RCC 7860 (cell line): Measurements from ENCODE around the gene VILL.

ENCODE experiments used
- DNase-seq: peaks from one replicate; pipeline ENCODE4 v3.0.0-alpha.2; 2015; ENCODE audit warnings: low spot score
- FAIRE-seq: peaks from 2 replicates; lab custom pipeline; 2012; peaks lifted over from hg19 to GRCh38; lab: Jason Lieb, UNC

Gene VILL

DNA sequence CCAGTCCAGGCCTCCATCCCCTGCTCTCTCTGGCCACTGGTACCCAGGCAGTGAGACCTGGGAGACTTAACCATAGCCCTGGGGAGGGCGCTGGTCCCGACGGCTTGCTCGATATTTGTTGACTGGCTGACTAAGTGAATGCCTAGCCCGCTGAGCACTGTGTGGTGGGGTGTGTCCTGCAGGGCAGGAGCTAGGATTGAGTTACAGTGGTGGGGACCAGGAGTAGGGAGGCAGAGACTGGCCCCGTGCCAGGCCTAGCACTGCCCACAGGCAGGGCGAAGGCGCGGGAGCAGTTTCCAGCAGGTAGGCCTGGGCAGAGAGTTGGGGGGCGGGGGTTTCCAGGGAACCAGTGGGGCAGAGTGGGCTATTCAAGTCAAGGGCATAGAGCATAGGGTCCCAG, at the start of gene VILL:
Gene VILL (plus strand): TSS at position 260 of the 400 bp plus-strand sequence. CDS start 2,887 bp downstream, outside the sequence.
- no peak for FAIRE-seq

GRCh38 chr3:37941608-37942508, 48.7 kb upstream of the VILL start:
- no peak for DNase-seq
- FAIRE-seq, result no peak

More for the DNA sequence above, at the start of gene VILL:
- DNase-seq, result no peak

- no peak for DNase-seq
- FAIRE-seq, result no peak
Observed at GRCh38 chr3:37942646-37943045, 47.9 kb upstream of the VILL start.

DNA sequence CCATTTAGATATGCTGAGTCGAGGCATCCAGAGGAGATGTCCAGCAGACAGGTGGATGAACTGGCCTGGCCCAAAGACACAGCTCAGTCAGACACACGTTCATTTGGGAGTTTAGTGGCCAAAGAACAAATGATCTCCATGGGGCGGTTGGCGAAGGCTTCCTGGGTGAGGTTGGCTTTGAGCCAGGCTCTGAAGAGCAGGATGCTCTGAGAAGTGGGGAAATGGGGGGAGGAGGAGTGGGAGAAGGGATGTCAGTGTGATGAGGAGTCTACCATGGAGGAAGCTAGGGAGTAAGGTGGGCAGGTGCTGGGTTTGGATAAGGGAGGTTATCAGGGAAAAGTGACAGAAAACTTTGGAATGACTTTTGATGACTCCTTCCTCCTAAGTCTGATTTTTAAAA, 47.5 kb upstream of the VILL start:
- no peak for FAIRE-seq
- DNase-seq, result no peak

GRCh38 chr3:37943631-37944314, 46.8 kb upstream of the VILL start:
- DNase-seq (no peak), FAIRE-seq (no peak)

DNA sequence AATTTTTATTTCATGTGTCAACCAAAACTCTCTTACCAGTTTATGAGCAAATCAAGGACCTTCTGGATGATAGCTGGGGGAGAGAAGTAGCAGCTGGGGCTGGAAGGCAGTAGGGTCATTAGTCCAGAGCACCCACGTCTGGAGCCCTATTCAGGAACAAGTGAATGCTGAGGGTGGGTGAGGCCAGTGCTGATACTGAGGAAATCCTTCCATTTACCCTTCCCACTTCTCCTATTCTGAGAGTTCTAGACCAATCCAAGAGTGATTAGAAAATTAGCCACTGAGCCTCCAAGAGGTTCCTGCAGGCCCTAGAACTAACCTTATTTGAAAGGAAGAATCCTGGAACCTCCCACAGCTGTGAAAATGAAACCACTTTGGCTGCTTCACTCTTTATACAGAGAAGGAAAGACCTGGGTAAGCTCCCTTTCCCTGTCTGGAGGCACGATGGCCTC, 46.2 kb upstream of the VILL start:
- no peak for FAIRE-seq
- no peak for DNase-seq

DNA sequence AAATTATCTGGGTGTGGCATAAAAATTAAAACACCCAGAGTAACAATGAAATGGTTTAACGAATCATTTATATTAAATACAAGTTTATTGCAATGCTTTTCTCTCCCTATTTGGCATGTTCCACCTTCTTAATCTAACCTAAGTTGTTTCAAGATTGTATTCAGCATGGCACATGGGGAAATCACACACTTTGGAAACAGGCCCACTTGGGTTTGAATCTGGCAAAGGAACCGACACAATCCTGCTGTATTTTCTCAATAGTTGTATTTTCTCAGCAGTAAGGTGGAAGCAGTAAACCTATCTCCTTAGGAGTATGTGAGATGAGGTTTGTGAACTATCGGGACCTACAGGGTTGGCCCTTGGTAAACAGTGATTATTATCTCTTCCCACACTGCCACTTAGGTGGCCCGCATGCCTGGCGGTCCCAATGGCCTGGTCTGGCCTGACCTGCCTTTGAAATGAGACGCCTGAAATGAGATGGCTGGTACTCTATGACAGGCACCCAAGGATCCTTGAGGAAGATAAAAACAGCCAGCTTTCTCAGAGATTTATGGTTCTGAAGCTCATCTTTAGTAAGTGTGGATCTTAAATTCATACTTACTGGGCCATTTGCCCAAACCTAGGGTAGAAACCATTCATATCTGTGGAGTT, 45.3 kb upstream of the VILL start:
- FAIRE-seq (no peak), DNase-seq (no peak)

DNA sequence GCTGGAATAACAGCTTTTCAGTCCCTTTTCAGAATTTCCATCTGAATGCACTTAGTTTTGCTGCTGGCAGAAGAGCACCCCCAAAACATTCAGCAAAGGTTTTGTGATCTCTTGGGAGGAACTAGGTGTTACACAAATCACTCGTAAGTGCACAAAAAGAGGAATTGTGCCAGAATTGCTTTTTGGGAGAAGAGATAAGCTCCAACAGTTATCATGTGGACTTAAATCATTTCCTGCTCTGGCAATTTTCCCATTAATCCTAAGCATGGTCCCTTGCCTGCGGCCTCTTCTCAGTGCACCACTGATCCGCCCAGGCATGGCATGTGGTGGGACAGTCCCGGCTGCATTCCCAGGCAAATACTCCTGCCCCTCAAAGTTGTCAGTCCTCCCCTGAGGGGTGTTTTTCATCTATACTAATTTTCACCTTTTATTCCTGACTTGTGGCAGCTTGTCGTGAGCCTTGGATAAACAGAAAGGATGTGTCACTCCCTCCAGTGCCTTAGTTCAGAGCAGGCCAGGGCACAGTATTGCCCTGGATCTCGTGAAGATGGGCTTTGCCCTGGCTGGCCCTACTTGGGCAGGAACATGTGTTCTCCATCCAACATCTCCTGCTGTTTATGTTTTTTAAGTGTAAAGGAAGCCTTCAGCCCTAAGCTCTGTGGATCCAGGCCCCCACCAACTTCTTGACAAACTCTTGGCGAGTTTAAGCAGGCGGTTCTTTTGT, 44.6 kb upstream of the VILL start:
- DNase-seq (peak; percentile 47), FAIRE-seq (peak; percentile 62)

- no peak for FAIRE-seq
- DNase-seq, result no peak
Observed at GRCh38 chr3:37946531-37946889, 44.1 kb upstream of the VILL start.

DNA sequence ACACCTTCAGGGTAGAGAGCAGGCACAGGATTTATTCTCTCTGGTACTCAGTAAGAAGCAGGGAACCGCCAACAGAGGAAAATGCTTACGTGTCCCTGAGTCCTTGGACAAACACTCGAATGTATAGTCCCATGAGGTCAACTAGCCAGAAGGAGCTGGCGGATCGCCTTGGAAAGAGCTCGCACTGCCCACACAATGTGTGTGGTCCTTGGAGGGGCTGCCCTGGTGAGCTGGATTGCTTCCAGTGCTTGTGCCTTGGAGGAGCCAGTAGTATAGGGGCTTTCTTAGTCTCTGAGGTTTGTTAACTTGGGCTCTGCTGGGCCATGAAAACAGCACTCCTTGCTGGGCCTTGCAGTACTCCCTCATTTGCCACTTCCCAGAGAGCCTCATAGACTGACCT, 40.7 kb upstream of the VILL start:
- DNase-seq (no peak), FAIRE-seq (no peak)

- FAIRE-seq (no peak), DNase-seq (peak; percentile 12)
Observed at GRCh38 chr3:37952564-37952963, 38.0 kb upstream of the VILL start.

DNA sequence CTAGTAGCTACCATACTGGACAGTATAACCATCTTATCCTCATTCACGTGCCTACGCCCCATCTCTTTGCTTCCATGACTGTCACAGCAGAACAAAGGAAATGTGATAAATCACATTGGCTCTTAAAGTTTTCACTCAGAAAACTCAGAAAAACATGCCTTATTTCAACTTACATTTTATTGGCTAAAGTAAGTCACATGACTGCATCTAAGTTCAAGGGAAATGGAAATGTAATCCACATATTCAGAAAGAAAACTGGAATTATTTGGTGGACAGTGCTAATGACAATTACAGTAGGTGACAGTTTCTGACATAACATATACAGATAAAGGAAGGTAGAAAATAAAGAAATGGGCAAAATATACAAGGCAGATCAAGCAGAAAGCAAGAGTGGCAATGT, 37.4 kb upstream of the VILL start:
- DNase-seq (no peak), FAIRE-seq (no peak)

DNA sequence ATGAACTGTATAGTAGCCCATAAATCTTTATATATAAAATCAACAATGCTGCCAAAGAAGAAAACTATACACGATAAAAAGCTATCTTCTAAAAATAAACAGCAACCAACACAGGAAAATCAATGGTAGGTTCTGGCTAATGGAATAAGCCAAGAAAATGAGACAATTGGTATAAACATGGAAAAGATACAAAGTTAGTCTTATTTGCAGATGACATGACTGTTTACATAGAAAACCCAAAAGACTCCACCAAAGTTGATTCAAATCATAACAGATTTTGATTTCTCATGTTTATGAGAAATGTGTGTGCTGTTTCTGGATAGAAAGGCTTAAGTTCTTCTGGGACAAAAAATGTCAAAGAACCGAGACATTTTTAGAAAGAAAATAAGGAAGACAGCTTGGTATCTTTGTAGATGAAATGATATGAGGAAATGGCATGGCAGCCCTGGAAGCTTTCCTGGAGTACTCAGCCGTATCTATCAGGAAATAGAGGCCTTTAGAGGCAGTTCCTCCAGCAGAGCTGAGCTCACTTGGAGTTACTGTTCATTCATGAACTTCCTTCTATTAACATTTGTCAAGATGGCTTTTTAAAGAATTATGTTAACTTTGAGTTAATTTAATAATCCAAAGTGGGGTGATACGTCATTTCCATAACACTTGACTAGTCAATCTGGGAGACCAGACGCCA, 36.7 kb upstream of the VILL start:
- FAIRE-seq (no peak), DNase-seq (no peak)

DNA sequence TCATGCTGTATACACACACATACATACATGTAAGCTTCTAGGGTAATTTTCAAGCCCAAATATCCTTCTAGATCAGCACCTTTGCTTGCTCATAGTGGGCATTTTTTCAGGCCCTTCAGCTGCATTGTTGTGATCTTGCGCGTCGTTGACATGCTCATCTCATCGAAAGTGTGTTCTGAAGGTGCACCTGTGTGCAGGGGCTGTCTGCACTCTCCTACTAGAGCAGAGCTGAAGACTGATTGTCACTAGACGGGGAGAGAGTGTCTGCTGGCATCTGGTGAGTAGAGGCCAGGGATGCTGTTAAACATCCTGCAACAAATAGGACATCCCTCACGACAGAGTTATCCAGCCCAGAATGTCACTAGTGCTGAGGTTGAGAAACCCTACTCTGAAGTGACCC, 35.7 kb upstream of the VILL start:
- DNase-seq, result no peak
- FAIRE-seq, result no peak

DNA sequence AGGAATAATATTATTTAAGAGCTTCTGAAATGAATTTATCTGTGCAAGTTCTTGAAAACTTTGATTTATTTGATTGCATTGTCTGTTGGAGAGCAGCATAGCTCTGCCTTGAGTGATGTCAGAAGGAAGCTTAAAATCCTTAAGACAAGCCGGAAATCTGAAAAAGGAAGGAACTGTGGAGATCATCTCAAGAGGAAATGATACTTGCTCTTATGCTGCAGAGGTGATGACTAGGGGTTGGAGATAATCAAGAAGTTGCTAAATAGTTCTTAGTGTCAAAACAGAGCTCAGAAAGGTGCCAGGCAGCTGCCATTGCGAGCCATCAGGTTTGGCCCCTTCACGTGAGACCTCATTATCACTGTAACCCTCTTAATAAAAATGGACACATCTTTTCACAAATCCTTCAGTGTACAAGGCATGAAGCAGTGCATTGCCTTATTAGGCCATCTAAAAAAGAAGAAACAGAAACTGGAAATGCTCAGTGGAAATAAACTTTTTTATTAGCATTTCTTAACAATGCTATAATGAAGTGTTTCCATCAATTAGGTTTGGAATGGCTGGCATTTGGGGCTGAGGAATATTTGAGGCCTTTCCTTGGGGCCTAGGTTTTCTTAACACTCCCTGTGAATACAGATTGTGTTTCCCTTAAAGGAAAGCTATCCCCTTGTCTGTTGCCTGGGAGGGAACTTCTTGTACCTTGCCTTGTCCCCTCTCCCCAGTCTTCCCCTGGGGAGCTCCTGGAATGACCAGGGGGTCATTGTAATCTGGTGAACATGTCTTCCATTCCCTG, 34.5 kb upstream of the VILL start:
- FAIRE-seq (no peak), DNase-seq (no peak)

DNA sequence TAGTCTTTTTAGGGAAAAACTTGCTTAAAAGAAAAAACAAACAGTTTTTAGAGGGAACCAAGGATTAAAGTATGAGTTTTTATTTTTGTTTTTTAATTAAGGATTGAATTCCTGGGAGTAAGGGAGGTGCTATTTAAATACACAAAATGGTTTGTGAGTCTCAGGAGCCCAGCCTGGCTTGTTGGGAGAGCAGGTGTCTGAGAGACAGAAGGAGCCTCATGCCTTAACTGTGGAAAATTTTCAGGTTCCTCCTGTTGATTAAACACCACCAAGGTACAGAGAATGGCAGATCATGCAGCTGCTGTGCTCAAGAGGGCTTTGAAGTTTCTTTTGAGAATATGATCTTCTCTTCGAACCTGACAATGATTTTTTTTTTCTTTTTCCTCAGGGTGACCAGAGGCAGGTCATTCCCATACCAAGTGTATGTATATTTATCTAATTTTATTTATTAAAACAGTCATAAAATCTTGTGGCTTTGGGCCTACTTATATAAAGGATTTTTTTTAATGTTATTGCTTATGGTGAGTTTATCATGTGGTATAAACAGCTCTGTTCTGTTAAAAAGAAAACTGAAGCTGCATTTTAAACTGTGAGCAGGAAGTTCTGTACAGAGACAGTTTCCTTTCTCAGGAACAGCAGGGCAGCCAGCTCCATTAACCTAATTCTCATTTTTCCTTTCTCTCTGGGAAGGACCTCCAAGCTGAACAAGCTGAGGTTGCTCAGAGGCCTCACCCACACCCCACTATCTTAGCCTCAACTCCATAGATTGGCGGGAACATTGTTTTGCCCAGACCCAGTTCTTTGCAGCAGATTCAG, 33.7 kb upstream of the VILL start:
- DNase-seq (no peak), FAIRE-seq (no peak)

GRCh38 chr3:37957539-37957936, 33.0 kb upstream of the VILL start:
- FAIRE-seq (no peak), DNase-seq (no peak)

GRCh38 chr3:37961622-37962431, 28.8 kb upstream of the VILL start:
- FAIRE-seq (no peak), DNase-seq (no peak)
